GM20431 (cell line): ENCODE results near the gene SCART1.
"Not testable (repeated sequence)": the region's sequence is repeated elsewhere in the genome, so short reads cannot be mapped to it uniquely, and the experiment has no call there.

Experiments
- in situ Hi-C: fragments of 300-500 bp; cut with MseI, MboI; formaldehyde crosslinking; loops from one replicate; pipeline ENCODE4 v1.15.0; 2020; ENCODE audit warnings: low sequenced_read_pairs; ENCODE audit not compliant: unreplicated experiment

SCART1 gene

GRCh38 chr10:133467286-133467911 lies 13.7 kb downstream of the SCART1 start:
- in situ Hi-C loops, result no loop called here

- in situ Hi-C loops, result not testable (repeated sequence)
These were observed 15.5 kb downstream of the SCART1 start for GRCh38 chr10:133469205-133469604.

GRCh38 chr10:133471300-133472109 lies 17.8 kb downstream of the SCART1 start:
- in situ Hi-C loops, result no loop called here

GRCh38 chr10:133473270-133473669 lies 19.5 kb downstream of the SCART1 start:
- in situ Hi-C loops, result no loop called here

- in situ Hi-C loops, result no loop called here
These were observed 20.3 kb downstream of the SCART1 start for GRCh38 chr10:133474027-133474426.

GRCh38 chr10:133474665-133475424 lies 21.1 kb downstream of the SCART1 start:
- in situ Hi-C loops, result no loop called here

- in situ Hi-C loops, result no loop called here
These were observed 21.6 kb downstream of the SCART1 start for GRCh38 chr10:133475425-133475734.

- in situ Hi-C loops, result no loop called here
These were observed 22.3 kb downstream of the SCART1 start for GRCh38 chr10:133475821-133476640.

GRCh38 chr10:133476641-133476990 lies 22.9 kb downstream of the SCART1 start:
- in situ Hi-C loops, result no loop called here

- in situ Hi-C loops, result no loop called here
These were observed 27.4 kb downstream of the SCART1 start for GRCh38 chr10:133481086-133481643.

- in situ Hi-C loops, result no loop called here
These were observed 27.9 kb downstream of the SCART1 start for GRCh38 chr10:133481657-133482056.

GRCh38 chr10:133484818-133485217 lies 31.1 kb downstream of the SCART1 start:
- in situ Hi-C loops, result no loop called here

GRCh38 chr10:133487085-133487484 lies 33.3 kb downstream of the SCART1 start:
- in situ Hi-C loops, result no loop called here

GRCh38 chr10:133488354-133488753 lies 34.6 kb downstream of the SCART1 start:
- in situ Hi-C loops, result no loop called here

- in situ Hi-C loops, result no loop called here
These were observed 36.3 kb downstream of the SCART1 start for GRCh38 chr10:133489816-133490588.

- in situ Hi-C loops, result not testable (repeated sequence)
These were observed 39.8 kb downstream of the SCART1 start for GRCh38 chr10:133493562-133493961.

GRCh38 chr10:133497363-133497762 lies 43.6 kb downstream of the SCART1 start:
- in situ Hi-C loops, result not testable (repeated sequence)

GRCh38 chr10:133499176-133499575 lies 45.4 kb downstream of the SCART1 start:
- in situ Hi-C loops, result not testable (repeated sequence)

GRCh38 chr10:133500897-133501296 lies 47.2 kb downstream of the SCART1 start:
- in situ Hi-C loops, result not testable (repeated sequence)
